ENCODE data around the gene EPS8L2.
A peak's percentile ranks its signal among the peaks of the same experiment; 100 is the strongest.

Gene EPS8L2

GRCh38 chr11:705646-706438 lies at the start of gene EPS8L2:
EPS8L2 (plus strand) TSS chr11:706231; CDS start chr11:709408, 3,177 bp downstream.
- DNase-seq = peak in 1 of 2 experiments; percentile 67

- DNase-seq = no peak
These were observed 49.6 kb upstream of the EPS8L2 start for GRCh38 chr11:656426-656825.

GRCh38 chr11:656866-657265 lies 49.2 kb upstream of the EPS8L2 start:
- no peak for DNase-seq

- DNase-seq = no peak
These were observed 48.3 kb upstream of the EPS8L2 start for GRCh38 chr11:657691-658126.

GRCh38 chr11:659532-660085 lies 46.4 kb upstream of the EPS8L2 start:
- no peak for DNase-seq

GRCh38 chr11:660281-660680 lies 45.8 kb upstream of the EPS8L2 start:
- no peak for DNase-seq

GRCh38 chr11:660681-661444 lies 45.2 kb upstream of the EPS8L2 start:
- no peak for DNase-seq

- DNase-seq = peak in 1 of 2 experiments; percentile 81
These were observed 43.2 kb upstream of the EPS8L2 start for GRCh38 chr11:662689-663274.

GRCh38 chr11:665062-665703 lies 40.8 kb upstream of the EPS8L2 start:
- DNase-seq = no peak

- no peak for DNase-seq
These were observed 40.2 kb upstream of the EPS8L2 start for GRCh38 chr11:665704-666281.

- DNase-seq = no peak
These were observed 32.2 kb upstream of the EPS8L2 start for GRCh38 chr11:673866-674265.

- DNase-seq = no peak
These were observed 31.6 kb upstream of the EPS8L2 start for GRCh38 chr11:674406-674805.

- DNase-seq = no peak
These were observed 27.7 kb upstream of the EPS8L2 start for GRCh38 chr11:678297-678696.

- DNase-seq = no peak
These were observed 26.5 kb upstream of the EPS8L2 start for GRCh38 chr11:679271-680207.

- no peak for DNase-seq
These were observed 25.6 kb upstream of the EPS8L2 start for GRCh38 chr11:680476-680875.

- no peak for DNase-seq
These were observed 25.1 kb upstream of the EPS8L2 start for GRCh38 chr11:680970-681369.

GRCh38 chr11:686451-687243 lies 19.4 kb upstream of the EPS8L2 start:
- DNase-seq = no peak

- no peak for DNase-seq
These were observed 18.3 kb upstream of the EPS8L2 start for GRCh38 chr11:687751-688150.

GRCh38 chr11:688681-689080 lies 17.4 kb upstream of the EPS8L2 start:
- no peak for DNase-seq

GRCh38 chr11:689625-690024 lies 16.4 kb upstream of the EPS8L2 start:
- DNase-seq = no peak
